AG09319 (cell line): ENCODE measurements around the gene PPM1N.

Source experiments
- DNase-seq: peaks from one replicate; pipeline ENCODE4 v3.0.0-alpha.2; 2010; ENCODE audit warnings: low read depth; ENCODE audit errors: extremely low read depth
- TF ChIP-seq, protein P1 (sequence below): IDR thresholded peaks from 2 replicates; pipeline ENCODE4 v1.5.1; 2011; ENCODE audit warnings: low read depth, mild to moderate bottlenecking, inconsistent platforms, low read length, moderate library complexity

PPM1N gene

DNA sequence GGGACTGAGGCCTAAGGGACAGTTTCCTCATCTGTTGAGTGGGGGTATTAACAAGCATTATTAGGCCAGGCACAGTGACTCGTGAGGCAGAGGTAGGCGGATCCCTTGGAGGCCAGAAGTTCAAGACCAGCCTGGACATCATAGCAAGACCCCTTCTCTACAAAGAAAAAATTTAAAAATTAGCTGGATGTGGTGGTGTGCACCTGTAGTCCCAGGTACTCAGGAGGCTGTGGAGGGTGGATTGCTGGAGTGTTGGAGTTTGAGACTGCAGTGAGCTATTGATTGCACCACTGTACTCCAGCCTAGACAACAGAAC, 41.8 kb upstream of the PPM1N start:
- TF ChIP-seq, protein P1, sequence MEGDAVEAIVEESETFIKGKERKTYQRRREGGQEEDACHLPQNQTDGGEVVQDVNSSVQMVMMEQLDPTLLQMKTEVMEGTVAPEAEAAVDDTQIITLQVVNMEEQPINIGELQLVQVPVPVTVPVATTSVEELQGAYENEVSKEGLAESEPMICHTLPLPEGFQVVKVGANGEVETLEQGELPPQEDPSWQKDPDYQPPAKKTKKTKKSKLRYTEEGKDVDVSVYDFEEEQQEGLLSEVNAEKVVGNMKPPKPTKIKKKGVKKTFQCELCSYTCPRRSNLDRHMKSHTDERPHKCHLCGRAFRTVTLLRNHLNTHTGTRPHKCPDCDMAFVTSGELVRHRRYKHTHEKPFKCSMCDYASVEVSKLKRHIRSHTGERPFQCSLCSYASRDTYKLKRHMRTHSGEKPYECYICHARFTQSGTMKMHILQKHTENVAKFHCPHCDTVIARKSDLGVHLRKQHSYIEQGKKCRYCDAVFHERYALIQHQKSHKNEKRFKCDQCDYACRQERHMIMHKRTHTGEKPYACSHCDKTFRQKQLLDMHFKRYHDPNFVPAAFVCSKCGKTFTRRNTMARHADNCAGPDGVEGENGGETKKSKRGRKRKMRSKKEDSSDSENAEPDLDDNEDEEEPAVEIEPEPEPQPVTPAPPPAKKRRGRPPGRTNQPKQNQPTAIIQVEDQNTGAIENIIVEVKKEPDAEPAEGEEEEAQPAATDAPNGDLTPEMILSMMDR, result no peak
- no peak for DNase-seq

DNA sequence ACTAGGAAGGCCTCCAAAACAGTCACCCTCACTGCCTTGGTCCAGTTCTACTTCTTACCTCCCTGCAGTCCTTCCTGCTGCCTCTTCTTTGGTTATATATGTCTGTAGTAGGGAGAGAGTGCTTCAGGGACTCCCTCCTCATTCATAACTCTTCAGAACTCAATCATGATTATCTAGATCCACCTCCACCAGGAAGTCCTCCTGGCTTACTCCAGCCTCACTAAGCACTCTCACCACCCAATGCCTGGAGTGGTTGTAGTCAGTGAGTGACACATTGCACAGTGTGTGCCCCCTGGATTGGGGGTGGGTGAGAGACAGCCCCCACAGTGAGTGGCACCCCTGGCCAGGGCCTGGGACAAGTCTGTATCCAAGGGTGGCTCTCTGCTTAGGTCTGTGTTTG, 40.5 kb upstream of the PPM1N start:
- no peak for DNase-seq
- TF ChIP-seq, protein P1, result no peak

DNA sequence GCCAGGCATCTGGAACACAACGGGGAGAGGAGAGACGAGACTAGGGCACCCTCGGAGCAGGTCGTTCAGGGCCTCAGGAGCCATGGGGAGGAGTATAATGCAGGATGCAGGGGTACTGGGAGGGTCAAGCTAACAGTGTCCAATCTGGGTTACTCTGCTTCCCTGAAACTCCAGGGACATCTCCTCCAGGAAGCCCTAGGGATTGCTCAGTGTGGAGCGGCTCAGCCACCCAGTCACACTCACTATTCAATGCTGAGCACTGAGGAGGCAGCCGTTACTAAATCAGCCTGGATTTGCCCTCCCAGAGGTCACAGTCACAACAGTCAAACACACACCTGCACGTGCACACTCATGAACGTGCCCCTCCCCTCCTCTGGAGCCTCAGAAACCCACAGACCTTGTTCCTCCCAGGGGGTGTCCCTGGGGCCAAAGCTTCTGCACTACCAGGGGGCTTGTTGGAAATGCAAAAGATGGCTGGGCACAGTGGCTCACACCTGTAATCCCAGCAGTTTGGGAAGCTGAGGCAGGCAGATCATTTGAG, 37.4 kb upstream of the PPM1N start:
- no peak for DNase-seq
- TF ChIP-seq, protein P1, result no peak

DNA sequence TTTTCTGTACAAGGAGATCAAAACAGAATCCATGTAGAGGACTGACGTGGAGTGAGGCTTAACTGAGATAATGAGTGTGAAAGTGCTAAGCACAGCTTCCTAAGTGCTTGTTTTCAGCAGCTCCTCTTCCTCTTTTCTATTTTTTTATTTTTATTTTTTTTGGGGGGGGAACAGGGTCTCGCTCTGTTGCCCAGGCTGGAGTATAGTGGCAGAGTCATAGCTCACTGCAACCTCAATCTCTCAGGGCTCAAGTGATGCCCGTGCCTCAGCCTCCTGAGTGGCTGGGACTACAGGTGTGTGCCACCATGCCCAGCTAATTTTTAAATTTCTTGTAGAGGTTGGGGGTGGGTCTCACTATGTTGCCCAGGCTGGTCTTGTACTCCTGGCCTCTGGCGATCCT, 36.1 kb upstream of the PPM1N start:
- TF ChIP-seq, protein P1, result no peak
- DNase-seq, result no peak

DNA sequence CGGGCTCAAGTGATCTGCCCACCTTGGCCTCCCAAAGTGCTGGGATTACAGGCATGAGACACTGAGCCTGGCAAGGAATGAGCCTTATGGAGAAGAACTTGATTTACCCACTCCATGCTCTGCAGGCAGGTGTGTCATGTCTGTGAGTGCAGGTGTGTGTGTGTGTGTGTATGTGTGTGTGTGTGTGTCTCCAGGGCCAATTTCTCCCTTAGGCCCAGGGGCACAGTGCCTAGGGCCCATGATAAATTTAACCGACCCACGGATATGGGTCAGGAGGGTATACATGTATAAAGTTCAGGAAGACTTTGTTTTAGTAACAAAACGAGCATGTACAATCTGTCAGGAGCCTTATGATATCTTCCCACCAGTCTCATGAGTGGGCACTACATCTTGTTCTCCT, 35.0 kb upstream of the PPM1N start:
- DNase-seq, result no peak
- TF ChIP-seq, protein P1, result no peak

DNA sequence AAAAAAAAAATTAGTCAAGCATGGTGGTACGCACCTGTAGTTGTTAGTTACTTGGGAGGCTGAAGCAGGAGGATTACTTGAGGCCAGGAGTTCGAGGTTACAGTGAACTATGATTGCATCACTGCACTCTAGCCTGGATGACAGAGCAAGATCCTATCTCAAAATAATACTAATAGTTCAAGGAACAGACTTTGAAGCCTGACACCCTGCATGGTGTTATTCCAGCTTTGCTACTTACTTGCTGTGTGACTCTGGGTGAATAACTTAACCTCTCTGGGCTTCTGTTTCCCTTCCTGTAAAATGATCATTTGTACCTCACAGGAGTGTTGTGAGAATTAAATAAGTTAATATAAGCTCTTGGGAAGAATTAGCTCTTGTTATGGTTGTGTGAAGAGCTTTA, 34.0 kb upstream of the PPM1N start:
- no peak for DNase-seq
- TF ChIP-seq, protein P1, result no peak

DNA sequence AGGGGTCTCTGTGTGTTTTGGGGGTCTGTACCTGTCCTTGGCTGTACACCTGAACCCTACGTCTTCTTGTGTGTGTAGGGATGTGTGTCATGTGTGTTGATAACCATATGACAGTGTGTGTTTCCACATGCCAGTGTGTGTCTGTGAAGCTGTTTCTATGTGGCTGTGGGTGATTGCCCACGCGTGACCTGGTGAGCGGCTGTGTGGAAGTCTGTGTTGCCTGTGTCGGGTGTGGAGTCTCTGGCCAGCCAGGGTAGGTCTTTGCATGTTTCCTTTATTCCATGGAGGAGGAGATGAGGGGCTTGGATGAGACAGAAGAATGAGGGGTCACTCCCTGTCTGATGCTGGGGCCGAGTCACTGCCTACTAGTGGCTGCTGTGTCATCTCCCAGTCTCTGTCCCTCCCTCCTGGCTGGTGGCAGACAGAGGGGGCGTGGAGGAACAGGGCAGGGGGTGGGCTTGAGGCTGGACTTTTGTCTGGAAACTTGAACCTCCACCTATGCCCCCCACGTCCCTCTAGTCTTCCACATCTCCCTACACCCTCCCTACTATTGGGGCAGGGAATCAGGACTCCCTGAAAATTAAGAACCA, 33.3 kb upstream of the PPM1N start:
- TF ChIP-seq, protein P1, result no peak
- no peak for DNase-seq
